Activated CD8-positive, alpha-beta memory T cell treated with anti-CD3 and anti-CD28 coated beads for 1 hour (primary cell): ENCODE measurements around the gene CPOX.

Experiments used
- DNase-seq, 2 donors: peaks; one replicate each; pipeline ENCODE4 v3.0.0-alpha.2; 2020; ENCODE audit warnings: low read depth in 1 of 2; ENCODE audit errors: extremely low read depth in 1 of 2

CPOX gene

DNA sequence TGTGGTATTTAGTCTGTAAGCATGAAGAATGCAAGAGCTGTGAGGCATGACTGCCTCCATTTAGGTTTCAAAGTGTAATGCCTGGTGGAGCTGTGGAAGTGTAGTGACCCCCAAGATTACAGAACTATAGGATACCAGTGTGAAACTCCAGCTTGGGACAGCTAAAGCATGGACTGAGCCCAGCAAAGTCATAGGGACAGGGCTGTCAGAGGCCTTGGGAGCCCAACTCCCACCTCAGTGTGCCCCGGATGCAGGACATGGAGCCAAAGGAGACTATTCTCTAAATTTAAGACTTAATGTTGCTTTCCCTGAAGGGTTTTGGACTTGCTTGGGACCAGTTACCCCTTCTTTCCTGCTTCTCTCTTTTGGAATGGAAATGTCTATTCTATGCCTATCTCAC, 50.8 kb downstream of the CPOX start:
- no peak for DNase-seq

DNA sequence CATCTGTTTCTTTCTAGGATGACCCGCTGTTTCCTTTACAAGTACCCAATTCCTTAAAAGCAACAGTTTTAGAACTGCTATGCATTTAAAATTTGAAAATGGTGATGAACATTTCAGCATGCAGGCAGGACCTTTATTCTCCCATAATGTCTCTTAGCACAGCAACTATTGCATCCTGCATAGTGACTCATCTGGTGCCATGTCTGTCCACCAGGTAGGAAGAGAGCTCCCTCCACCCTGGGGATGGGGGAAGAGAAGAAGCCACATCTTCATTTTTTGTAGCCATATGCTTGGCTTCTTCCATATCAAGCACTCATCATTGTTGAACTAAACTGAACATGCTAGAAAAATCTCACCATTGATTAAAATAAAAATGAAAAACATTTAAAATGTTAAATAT, 51.7 kb downstream of the CPOX start:
- no peak for DNase-seq

DNA sequence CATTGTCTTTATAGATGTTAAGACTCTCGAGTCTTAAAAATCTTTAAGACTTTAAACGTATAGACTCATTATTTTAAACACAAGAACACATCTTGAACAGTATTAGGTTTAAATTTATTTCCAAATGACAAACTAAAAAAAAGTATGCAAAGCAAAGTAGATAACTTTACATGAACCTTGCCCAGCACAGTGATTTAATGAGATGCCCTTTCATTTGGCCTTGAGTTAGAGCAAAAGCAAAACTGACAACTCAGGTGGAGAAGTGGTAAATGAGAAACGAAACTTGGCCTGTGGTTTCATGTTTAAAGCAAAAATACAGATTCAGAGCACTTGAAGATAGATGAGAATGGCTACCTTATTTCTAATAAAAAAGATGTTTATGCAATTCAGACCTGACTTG, 53.1 kb downstream of the CPOX start:
- DNase-seq, result no peak

DNA sequence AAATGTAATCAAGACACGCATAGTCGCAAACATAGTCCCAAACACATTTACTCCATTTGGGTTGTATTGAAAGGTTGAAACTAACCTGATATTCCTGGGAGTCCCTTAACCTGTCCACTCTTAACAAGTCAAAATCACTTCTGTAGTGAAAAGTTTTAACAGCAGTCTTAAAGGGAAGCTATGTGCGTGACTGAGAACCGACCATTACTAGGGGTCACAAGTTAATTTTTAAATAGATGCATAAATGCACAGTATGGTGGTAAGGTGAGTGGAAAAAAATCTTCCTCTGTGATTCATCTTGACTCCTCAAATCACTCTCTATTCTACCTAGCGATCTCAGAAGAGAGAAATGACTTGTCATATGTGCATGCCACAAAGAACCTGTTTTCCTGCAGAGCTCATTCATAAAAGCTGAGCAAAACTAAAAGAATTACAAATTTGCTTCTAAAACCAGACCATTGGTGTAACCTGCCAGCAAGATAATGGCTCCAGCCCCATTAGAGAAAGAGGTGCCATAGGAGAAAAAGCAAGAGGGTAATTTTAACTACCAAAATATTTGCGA, 56.9 kb downstream of the CPOX start:
- DNase-seq, result no peak

DNA sequence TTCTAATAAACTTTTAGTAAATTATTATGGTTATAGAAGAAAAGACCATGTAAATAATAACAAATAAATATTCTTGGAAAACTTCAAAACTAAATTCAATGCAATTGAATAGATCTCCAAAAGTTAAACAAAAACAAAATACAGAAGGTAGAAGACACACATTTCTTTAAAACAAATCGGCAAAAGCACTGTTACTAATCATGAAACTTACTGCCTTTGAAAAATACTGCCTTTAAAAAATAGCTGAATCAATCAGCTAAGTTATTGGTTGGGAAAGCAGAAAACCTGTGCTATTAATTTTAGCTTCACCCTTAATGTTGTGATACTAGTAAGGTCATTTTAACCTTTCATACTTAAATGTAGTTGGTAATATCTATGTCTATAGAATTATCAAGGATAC, 58.7 kb downstream of the CPOX start:
- DNase-seq, result no peak

DNA sequence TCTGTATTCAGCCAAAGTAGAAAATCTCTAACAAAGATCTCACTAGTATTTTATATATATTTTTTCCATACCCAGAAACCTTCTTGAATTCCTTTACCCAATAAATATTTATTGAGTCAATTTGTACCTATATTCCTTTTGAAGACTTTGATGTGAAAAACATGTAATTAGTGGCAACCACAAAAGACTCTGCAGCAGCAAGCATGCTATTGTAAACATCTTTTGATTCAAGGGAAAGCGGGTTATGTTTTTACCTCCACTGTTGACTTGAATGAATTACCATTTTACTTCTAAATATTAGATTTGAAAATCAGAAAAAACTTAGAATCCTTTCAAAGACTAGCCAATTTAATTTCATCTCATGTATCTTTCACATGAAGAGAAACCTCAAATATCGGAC, 59.2 kb downstream of the CPOX start:
- no peak for DNase-seq

DNA sequence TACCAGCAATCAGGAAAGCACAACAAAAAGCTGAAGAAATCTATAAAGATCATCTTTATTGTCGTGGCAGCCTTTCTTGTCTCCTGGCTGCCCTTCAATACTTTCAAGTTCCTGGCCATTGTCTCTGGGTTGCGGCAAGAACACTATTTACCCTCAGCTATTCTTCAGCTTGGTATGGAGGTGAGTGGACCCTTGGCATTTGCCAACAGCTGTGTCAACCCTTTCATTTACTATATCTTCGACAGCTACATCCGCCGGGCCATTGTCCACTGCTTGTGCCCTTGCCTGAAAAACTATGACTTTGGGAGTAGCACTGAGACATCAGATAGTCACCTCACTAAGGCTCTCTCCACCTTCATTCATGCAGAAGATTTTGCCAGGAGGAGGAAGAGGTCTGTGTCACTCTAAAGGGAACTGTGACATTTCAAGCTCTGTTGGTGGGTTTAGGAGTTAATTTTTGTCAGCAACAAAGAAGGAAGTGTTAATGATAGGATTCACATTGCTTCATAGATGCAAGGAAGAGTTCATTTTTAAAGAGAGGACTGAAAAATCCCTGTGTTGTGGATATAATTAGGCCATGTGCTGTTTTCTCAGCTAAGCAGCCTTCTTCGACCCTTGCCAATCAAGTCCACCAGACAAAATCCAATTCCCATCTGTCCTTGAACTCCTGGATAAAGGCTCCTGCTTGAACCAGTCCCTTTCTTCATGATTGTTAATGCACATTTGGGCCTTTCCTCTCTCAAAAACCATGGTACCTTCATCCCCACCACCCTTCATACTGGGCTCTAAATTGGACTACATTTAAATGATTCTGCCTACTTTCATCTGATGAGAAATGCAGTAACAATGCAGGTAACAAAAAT, 60.5 kb downstream of the CPOX start:
- no peak for DNase-seq

DNA sequence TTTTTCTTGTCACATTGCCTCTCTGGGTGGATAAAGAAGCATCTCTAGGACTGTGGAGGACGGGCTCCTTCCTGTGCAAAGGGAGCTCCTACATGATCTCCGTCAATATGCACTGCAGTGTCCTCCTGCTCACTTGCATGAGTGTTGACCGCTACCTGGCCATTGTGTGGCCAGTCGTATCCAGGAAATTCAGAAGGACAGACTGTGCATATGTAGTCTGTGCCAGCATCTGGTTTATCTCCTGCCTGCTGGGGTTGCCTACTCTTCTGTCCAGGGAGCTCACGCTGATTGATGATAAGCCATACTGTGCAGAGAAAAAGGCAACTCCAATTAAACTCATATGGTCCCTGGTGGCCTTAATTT, 61.2 kb downstream of the CPOX start:
- DNase-seq, result no peak

DNA sequence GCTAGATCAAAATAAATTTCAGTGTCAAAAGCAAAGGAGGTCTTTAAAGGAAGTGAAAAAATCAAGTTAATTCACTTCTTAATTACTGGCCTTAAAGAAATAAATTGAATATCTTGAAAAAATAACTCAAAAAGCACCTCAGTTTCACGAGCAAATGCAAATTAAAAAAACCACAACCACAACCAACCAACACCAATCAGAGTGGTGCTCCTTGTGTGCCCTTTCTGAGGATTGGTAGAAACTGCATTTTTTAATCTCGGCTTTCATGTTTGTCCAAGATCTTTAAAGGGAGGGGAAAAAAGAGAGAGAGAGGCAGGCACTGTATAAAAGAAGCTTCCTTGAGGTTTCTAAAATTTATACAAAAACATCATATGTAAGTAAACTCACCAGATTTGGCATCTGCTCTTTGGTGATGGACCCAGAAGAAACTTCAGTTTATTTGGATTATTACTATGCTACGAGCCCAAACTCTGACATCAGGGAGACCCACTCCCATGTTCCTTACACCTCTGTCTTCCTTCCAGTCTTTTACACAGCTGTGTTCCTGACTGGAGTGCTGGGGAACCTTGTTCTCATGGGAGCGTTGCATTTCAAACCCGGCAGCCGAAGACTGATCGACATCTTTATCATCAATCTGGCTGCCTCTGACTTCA, 61.7 kb downstream of the CPOX start, which contains the start of gene GPR15:
TSS of gene GPR15 (plus strand) at position 357 of the 653 bp plus-strand sequence. CDS start at position 413, 56 bp downstream.
- no peak for DNase-seq

DNA sequence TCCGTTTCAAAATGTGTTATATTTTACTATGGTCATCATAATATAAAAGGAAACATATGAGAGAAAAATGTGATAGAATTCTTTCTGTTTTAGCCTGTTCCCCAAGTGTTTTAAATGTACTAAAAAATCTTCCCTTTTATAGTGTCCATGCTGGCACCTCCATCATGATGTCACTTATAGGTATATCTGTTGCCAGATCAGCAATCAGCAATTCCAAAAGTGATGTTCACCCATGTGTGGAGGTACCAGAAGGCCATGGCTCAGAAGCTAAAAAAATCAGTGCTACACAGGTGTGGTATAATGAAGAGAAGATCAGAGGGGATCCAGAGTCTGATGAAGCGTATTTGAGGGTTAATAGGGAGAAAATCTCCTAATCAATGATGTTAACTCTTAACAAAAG, 62.7 kb downstream of the CPOX start:
- no peak for DNase-seq

DNA sequence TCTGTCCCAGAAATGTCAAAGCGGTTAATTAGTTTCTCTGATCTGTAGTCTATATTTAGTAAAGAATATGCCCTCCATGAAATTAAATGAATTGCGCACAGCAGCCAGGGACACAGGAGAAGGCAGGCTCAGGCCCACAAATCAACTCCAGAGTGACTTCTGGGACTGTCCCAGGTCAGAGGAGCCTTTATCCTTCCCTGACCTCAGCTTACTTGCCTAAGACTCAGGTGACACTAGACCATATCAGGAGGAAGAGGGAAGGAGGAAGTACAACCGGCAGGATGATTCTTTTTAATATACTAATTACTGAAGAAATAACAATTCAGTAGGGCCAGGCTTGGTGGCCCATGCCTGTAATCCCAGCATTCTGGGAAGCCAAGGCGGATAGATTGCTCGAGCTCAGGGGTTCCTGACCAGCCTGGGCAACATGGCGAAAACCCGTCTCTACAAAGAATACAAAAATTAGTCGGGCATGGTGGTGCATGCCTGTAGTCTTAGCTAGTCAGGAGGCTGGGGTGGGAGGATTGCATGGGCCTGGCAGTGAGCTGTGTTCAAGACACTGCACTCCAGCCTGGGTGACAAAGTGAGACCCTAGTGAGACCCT, 63.5 kb downstream of the CPOX start:
- DNase-seq, result no peak
